Hematopoietic multipotent progenitor cell treated with erythropoietin and hydrocortisone succinate and interleukin-3 and kit ligand, for 15 days (in vitro differentiated cells): ENCODE results near the gene RAB28.

Source experiments
- DNase-seq: peaks from one replicate; pipeline ENCODE4 v3.0.0-alpha.2; 2015; ENCODE audit warnings: low spot score

The RAB28 gene

GRCh38 chr4:13368217-13368616, 115.9 kb downstream of the RAB28 start:
- DNase-seq = peak; percentile 41

- no peak for DNase-seq
Observed at GRCh38 chr4:13367691-13368090, 116.4 kb downstream of the RAB28 start.

GRCh38 chr4:13367244-13367643, 116.9 kb downstream of the RAB28 start:
- DNase-seq = no peak

GRCh38 chr4:13365195-13365594, 118.9 kb downstream of the RAB28 start:
- no peak for DNase-seq

GRCh38 chr4:13364653-13365052, 119.5 kb downstream of the RAB28 start:
- DNase-seq = no peak

GRCh38 chr4:13364172-13364571, 120.0 kb downstream of the RAB28 start:
- no peak for DNase-seq

- DNase-seq = no peak
Observed at GRCh38 chr4:13359809-13360208, 124.3 kb downstream of the RAB28 start.

GRCh38 chr4:13355111-13355880, 128.8 kb downstream of the RAB28 start:
- no peak for DNase-seq

- DNase-seq = no peak
Observed at GRCh38 chr4:13349096-13349495, 135.0 kb downstream of the RAB28 start.

GRCh38 chr4:13348216-13348615, 135.9 kb downstream of the RAB28 start:
- DNase-seq = no peak

- no peak for DNase-seq
Observed at GRCh38 chr4:13347517-13348125, 136.5 kb downstream of the RAB28 start.

- DNase-seq = no peak
Observed at GRCh38 chr4:13344216-13344615, 139.9 kb downstream of the RAB28 start.

- DNase-seq = no peak
Observed at GRCh38 chr4:13340672-13341071, 143.5 kb downstream of the RAB28 start.

GRCh38 chr4:13331827-13332226, 152.3 kb downstream of the RAB28 start:
- no peak for DNase-seq

GRCh38 chr4:13329963-13330362, 154.2 kb downstream of the RAB28 start:
- no peak for DNase-seq

GRCh38 chr4:13329340-13329850, 154.7 kb downstream of the RAB28 start:
- DNase-seq = no peak

- no peak for DNase-seq
Observed at GRCh38 chr4:13328591-13328990, 155.5 kb downstream of the RAB28 start.

GRCh38 chr4:13327991-13328390, 156.1 kb downstream of the RAB28 start:
- no peak for DNase-seq

GRCh38 chr4:13325744-13326143, 158.4 kb downstream of the RAB28 start:
- DNase-seq = no peak

- no peak for DNase-seq
Observed at GRCh38 chr4:13323921-13324320, 160.2 kb downstream of the RAB28 start.

- no peak for DNase-seq
Observed at GRCh38 chr4:13322681-13323101, 161.4 kb downstream of the RAB28 start.
